ENCODE results near the gene SLC35G6.

GRCh38 chr17:7497636-7498035, 16.4 kb downstream of the SLC35G6 start:
- TF ChIP-seq POLR2A (IDR thresholded peaks at IDR 0.05; ENCODE audit: low read depth, low read length) (no peak), POLR2AphosphoS5 (IDR thresholded peaks at IDR 0.05; ENCODE audit: low read depth, low read length) (no peak)
